NCI-H748 treated with DMSO at 0.1 percent for 48 hours (cell line): ENCODE data around the gene NKX2-2.

Experiments
- DNase-seq: peaks from one replicate; lab custom pipeline; 2025; lab: John Stamatoyannopoulos, UW

Gene NKX2-2

GRCh38 chr20:21513881-21514540 is at the start of gene NKX2-2:
TSS of gene NKX2-2 (minus strand) at chr20:21514064. CDS start at chr20:21513669, 395 bp downstream.
- no peak for DNase-seq

- no peak for DNase-seq
These were observed 48.8 kb upstream of the NKX2-2 start for GRCh38 chr20:21562656-21563055.

GRCh38 chr20:21559305-21559704 is 45.4 kb upstream of the NKX2-2 start:
- peak; percentile 41 for DNase-seq

DNA sequence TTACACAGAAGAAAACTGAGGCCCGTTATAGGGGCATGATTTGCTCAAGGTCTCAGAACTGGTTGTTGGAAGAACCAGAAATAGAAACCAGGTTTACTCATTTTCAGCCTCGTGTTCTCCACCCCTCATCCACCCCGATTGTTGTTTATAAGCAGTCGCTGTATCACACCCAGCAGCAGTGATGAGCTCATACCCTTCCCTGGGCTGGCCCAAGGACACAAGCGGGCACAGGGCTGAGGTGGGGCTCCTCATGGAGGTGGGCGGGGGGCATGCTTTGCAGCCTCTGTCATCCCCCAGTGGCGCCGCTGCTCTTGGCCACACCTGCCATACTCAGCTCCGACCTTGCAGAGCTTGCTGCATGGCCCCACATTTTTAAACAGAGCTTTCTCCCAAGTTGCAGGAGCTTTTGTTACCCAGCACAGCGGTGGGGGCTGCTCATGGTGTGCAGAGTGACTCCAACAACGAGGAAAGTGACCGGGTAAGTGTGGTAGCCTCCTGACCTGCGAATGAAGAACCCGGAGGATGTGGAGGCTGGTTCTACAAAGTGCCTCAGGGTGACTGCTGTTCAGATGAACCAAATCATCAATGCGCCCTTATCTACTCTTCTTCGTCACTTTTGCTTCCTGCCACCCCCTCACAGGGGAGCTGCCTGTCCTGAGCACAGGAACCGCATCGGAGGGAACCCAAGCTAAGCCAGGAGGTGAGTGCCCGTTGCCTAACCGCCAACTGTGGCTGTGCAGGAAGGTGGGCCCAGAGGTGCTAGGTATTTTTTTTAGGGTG is 43.6 kb upstream of the NKX2-2 start:
- peak; percentile 68 for DNase-seq

DNA sequence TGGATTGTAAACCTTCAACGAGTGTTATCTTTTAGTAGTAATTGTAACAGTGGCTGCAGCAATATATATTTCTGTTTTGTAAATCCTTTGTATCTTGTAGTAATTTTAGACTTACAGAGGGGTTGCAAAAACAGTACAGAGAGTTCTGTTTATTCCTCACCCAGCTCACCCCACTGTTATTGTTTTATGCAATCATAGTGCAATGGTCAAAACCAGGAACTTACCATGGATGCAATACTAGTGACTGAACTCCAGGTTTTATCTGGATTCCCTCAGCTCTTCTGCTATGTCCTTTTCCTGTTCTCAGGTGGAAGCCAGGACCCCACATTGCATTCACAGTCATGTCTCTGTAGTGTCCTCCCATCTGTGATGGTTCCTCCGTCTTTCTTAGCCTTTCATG is 42.5 kb upstream of the NKX2-2 start:
- no peak for DNase-seq

DNA sequence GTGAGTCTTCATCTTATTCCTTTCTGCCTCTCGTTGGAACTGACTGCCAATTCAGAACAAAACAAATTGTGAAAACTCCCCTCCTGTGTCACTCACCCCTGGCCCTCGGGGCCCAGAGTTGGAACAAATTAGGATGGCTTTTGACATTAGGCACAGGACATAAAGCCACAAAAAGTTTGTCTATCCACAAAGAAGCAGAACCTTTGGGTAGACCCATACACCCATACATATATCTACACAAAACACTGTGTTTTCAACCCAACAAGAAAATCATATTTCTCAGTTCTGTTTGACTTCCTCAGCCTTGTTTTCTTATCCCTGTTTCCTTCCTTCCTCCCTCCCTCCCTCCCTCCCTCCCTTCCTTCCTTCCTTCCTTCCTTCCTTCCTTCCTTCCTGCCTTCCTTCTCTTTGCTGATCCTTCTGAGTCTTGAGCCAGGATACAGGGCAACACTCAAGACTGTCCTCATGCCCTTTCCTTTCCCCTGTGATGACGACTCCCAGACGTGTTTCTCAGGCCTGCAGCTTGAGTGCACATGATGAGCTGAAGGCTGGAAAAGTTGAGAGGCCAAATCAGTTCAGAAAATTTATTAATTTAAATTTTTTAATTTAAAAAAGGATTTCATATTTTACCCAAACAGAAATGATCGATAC is 41.7 kb upstream of the NKX2-2 start:
- DNase-seq, result no peak

- peak; percentile 45 for DNase-seq
These were observed 41.1 kb upstream of the NKX2-2 start for GRCh38 chr20:21554985-21555384.

DNA sequence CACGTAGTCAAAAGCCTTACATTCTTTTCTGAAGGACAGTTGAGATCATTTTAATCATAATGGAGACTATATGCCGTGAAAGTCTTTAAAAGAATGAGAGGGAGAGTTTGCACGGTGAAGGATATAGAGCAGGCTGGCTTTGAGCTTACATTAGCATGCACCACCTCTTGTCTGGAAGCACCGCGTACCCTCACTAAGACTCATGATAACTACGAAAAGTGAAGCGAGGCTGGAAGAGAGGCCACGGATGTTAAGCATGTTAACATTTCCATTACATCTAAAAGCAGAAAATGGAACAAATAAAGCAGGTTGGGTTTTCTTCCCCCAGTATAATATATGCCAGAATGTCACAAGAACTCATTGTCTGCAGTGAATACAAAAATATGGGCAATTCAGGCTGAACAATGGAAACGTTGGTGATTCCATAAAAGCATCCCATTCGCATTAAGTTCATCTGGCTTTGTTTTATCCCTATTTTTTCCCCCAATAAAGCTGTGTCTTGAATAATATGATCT is 40.6 kb upstream of the NKX2-2 start:
- DNase-seq, result no peak

GRCh38 chr20:21550587-21550986 is 36.7 kb upstream of the NKX2-2 start:
- no peak for DNase-seq

DNA sequence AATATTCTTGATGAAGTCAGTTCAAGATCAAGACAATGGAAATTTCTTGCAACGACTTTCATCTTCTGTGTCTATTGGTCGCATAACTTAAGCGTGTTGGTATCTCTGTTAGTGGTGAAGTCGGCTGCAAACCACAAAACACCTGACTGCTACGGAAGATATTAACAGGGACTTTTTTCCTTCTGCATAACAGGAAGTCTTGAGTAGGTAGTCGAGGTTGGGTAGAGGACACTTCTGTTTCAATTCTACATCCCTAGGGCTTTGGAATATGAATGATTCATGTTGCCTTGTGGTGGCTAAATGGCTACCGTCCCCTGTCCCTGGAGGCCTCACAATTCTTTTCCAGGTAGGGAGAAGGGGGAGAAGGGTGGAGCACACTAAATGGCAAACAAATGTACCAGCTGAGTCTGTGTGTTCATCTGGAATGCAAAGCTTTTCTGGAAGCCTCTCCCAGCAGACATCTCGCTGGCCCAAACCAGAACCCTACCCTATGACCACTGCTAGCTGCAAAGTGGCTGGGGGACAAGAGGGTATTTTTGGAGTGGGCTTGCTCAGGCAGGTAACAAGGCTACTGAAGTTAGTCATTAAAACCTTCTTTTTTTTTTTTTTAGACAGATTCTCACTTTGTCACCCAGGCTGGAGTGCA is 34.6 kb upstream of the NKX2-2 start:
- no peak for DNase-seq

GRCh38 chr20:21546355-21546754 is 32.5 kb upstream of the NKX2-2 start:
- no peak for DNase-seq

- DNase-seq, result no peak
These were observed 25.6 kb upstream of the NKX2-2 start for GRCh38 chr20:21539512-21539911.

- DNase-seq, result no peak
These were observed 21.0 kb upstream of the NKX2-2 start for GRCh38 chr20:21534886-21535285.

DNA sequence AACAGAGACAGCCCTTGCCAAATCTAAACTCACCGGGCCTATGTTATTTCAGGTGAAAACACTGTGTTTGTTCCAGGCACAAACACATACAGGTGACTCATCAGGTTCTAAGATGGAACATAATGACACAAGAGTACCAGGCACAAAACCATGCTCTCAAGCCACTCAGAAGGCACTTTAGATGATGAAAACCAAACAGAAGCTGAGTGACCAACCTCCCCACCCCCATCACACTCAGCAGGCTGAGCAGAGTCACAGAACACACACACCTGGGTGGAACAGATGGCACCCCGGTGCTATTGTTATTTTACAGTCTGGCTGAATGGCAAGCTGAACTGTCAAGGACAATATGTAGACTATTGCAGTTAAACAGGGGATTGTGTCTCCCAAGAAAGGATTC is 20.6 kb upstream of the NKX2-2 start:
- DNase-seq, result peak; percentile 82

DNA sequence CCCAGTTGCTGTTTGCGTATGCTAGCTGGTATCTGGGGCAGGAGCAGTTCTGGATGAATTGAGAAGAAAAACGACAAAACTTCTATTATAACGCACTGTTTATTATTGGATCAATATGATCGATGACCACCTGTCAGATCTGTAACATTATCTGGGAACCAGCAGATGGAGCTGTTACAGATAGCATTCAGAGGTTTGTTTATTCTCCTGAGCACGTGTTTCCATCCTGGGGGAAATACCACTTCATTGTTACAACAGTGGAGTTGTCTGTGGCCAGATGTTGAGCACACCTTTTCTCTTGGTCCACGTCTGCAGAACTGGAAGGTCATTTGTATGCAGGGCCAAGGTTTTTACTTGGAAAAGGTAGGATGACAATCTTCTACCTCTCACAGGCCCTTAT is 16.0 kb upstream of the NKX2-2 start:
- peak; percentile 85 for DNase-seq

DNA sequence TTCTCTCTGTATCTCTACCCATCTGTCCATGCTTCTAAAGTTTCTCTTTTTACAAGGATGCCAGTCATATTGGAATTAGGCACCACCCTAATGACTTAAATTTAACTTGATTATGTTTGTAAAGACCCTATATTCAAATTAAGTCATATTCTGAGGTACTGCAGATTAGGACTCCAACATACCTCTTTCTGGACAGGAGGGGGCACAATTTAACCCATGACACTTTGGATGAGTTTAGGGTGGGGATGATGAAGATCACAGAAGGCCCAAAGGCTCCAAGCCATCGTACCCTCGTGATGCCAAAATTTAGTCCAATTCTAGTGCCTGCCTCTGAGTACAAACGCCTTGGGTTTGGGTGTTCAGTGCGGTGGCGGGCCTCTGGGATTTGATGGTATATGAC is 15.0 kb upstream of the NKX2-2 start:
- DNase-seq, result no peak

GRCh38 chr20:21527908-21528307 is 14.0 kb upstream of the NKX2-2 start:
- DNase-seq, result no peak

DNA sequence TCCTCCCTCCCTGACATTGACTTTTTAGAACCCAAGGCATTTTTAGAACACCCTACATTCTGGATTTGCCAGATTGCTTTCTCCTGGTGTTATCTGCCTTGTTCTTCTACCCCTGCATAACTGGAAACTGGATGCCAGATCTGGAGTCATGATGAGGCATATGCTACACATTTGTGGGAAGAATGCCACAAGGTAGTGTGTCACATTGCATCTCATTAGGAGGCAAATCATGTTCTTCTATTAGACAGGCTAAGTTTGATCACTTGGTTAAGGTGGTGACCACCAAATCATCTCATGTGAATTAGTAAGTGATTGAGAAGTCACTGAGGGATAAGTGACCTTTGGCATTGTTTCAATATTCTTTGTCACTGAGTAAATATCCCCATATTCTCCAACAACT is 12.9 kb upstream of the NKX2-2 start:
- DNase-seq, result no peak

GRCh38 chr20:21523895-21524294 is 10.0 kb upstream of the NKX2-2 start:
- no peak for DNase-seq

GRCh38 chr20:21523281-21523868 is 9.5 kb upstream of the NKX2-2 start:
- peak; percentile 80 for DNase-seq

GRCh38 chr20:21522481-21523280 is 8.8 kb upstream of the NKX2-2 start:
- peak; percentile 87 for DNase-seq
